GM08714 (cell line): ENCODE data around the gene TPSAB1.
"Not testable (repeated sequence)": the region's sequence is repeated elsewhere in the genome, so short reads cannot be mapped to it uniquely, and the experiment has no call there.

Source experiments
- H3K4me3 ChIP-seq: fragments of 200-500 bp; sonication (Bioruptor generic); 2 replicates; pipeline ENCODE4 v1.5.1; 2014; ENCODE audit warnings: mild to moderate bottlenecking, low read length, inconsistent platforms
- ZNF274 ChIP-seq: IDR thresholded peaks from 2 replicates; pipeline ENCODE4 v1.6.1; 2012; ENCODE audit warnings: mild to moderate bottlenecking, low read depth, low read length

TPSAB1 gene

GRCh38 chr16:1244881-1245280, 4.4 kb downstream of the TPSAB1 start:
- TF ChIP-seq ZNF274, result no peak
- no peak overlapping the region for H3K4me3 ChIP-seq

- TF ChIP-seq ZNF274, result no peak
- no peak overlapping the region for H3K4me3 ChIP-seq
These were observed 5.0 kb downstream of the TPSAB1 start for GRCh38 chr16:1245452-1246020.

DNA sequence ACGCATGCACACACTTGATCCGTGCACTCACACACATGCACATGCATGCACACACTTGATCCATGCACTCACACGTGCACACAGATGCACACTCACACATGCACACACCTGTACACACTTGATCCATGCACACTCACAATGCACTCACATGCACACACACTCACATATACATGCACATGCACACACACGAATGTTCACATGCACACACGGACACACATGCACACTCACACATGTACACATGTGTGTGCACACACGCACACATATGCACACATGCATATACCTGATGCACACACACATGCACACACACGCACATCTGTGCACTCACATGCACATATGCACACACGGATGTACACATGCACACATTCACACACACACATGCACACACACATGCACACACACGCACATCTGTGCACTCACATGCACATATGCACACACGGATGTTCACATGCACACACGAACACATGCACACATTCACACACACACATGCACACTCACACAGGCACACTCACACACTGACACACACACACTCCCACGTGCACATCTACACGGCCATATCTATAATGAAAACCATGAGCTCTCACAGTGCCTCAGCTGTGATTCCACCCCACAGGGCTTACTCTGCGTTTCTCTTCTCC, 7.5 kb downstream of the TPSAB1 start:
- not testable (repeated sequence) for H3K4me3 ChIP-seq

- H3K4me3 ChIP-seq, result not testable (repeated sequence)
These were observed 8.7 kb downstream of the TPSAB1 start for GRCh38 chr16:1249031-1249755.

DNA sequence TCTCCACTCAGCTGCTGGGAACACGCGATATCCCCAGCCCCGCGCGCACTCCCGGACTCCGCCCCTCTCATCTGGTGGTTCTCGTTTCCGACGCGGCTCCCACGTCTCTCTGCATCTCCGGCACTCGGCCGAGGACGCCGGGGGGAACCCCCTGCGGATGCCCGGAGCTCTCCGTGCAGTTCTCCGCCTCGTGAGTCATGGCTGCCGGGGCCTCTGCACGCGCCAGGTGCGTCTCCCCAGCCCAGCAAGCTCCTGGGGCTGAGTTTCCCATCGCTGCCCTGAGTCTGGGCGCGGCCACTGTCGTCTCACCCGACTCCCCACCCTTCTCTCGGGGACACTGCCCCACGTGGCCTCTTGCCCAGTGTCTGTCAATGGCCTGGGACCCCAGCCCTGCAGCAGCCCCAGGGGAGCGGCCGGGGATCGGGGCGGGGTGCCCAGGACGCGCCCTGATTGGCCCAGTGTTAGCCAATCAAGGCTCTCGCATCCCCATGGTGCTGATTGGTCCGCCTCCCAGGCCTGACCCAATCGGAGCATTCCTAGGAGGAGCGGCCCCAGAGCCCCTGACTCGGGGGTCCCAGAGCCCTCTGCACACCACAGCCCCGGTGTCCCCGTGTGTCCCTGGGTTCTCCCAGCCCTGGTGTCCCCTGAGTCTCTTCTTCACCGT, 13.3 kb downstream of the TPSAB1 start:
- not testable (repeated sequence) for H3K4me3 ChIP-seq

- not testable (repeated sequence) for H3K4me3 ChIP-seq
These were observed 14.3 kb downstream of the TPSAB1 start for GRCh38 chr16:1254821-1255220.

- H3K4me3 ChIP-seq, result not testable (repeated sequence)
These were observed 15.0 kb downstream of the TPSAB1 start, which contains the start of gene TPSD1 for GRCh38 chr16:1255276-1256122. TSS of gene TPSD1 (plus strand) at chr16:1256069. CDS start at chr16:1256281, 212 bp downstream.

- H3K4me3 ChIP-seq, result not testable (repeated sequence)
These were observed 15.9 kb downstream of the TPSAB1 start for GRCh38 chr16:1256296-1256873.

DNA sequence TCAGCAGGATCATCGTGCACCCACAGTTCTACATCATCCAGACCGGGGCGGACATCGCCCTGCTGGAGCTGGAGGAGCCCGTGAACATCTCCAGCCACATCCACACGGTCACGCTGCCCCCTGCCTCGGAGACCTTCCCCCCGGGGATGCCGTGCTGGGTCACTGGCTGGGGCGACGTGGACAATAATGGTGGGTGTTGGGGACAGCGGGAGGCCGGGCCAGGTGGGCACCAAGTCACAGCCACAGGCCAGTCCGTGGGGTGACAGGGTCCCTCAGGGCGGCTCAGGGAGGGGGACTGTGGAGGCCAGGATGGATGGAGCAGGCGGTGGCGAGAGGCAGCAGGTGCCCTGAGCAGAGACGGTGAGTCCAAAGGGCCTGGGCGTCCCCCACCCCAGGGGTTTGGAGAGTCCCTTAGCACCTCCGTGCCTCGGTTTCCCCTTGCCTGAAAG, 16.4 kb downstream of the TPSAB1 start:
- no peak overlapping the region for H3K4me3 ChIP-seq
- TF ChIP-seq ZNF274, result no peak

DNA sequence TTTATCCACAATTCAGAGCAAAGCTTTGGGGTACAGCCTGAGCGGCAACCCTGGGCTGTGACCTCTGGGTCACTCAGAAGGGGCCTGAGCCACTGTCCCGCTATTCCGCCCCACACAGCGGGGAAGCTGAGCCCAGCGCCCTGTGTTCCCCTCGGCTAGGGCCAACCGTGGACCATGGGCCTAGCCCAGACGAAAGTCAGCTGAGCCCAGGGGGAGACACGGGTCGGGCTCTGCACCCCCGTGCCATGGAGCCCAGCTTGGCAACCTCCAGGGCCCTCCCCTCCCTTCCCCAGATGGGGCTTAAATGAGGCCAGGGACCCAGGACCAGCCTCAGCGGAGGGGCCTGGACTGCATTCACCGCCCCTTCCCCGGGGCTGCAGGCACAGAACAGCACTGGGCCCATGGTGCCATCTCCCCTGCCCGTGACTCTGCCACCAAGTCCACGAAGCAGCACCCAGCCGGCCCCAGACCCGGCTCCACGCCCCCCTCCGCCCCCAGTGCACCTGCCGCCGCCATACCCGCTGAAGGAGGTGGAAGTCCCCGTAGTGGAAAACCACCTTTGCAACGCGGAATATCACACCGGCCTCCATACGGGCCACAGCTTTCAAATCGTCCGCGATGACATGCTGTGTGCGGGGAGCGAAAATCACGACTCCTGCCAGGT, 17.2 kb downstream of the TPSAB1 start:
- no peak for TF ChIP-seq ZNF274
- no peak overlapping the region for H3K4me3 ChIP-seq

- H3K4me3 ChIP-seq, result no peak overlapping the region
- TF ChIP-seq ZNF274, result no peak
These were observed 17.7 kb downstream of the TPSAB1 start for GRCh38 chr16:1258225-1258600.

DNA sequence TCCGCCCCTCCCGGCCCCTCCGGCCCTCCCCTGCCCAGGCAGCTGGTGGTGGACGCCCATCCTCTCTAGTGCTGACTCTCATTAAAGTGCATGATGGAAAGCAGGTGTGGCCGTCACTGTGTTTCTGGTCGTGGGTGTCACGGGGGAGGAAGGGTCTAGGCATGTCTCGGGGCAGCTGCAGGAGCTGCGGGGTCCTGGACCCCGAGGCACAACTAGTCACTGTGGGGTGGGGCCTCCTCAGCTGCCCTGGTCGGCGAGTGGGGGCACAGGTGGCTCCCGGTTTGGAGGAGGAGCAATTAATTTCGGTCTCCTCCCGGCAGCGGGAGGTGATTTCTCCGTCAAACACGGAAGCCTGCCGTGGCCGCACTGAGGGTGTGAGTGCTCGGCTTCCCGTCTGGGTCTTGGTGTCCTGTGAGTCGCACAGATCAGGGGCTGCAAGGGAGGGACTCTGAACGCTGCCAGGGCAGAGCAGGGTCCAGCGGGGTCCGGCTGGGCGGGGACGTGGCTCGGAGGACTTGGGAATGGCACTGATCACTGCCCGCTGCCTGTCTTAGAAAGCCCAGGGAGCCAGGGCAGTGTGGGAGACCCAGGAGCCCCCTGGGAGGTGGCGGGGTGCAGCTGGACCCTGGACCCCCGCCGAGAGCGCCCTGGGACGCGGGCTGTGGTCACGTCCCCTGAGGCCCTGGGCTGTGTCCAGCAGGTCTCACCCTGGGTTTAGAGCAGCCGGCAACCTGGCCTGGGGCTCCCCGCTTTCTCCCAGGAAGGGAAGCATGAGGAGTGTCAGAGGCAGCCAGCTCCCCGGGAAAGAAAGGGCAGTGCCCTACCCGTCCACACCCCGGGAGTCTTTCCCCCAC, 18.6 kb downstream of the TPSAB1 start:
- H3K4me3 ChIP-seq, result no peak overlapping the region

DNA sequence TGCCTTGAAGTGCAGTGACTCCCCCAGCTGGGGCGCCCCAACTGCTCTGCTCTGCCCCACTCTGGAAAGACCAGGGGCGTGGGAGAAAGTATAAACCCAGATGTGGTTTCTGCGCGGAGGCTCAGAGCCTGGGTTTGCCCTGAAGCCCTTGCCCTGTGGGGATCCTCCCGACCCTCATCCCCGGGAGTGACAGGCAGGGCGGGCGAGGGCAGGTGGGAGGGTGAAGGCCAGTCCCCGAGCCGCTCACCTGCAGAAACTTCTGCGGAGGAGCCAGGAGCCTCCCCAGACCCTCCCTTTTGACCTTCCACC, 19.2 kb downstream of the TPSAB1 start:
- no peak for TF ChIP-seq ZNF274
- no peak overlapping the region for H3K4me3 ChIP-seq

More for the DNA sequence above, 18.6 kb downstream of the TPSAB1 start:
- no peak for TF ChIP-seq ZNF274
